ENCODE measurements around the gene TREH. TPM values are rescaled to one million over a fixed set of nuclear protein-coding genes. Genes with fewer than 3 reads are reported as not detected.

Gene TREH
- total RNA-seq, 1 donor = not detected

GRCh38 chr11:118658429-118659313 is 20.8 kb downstream of the TREH start:
- peak; percentile 14 for TF ChIP-seq CTCF (IDR thresholded peaks at IDR 0.05; ENCODE audit: insufficient read depth, low read depth, low read length)
- no peak overlapping the region for H3K4me3 ChIP-seq (ENCODE audit: low read depth, low read length)
- no peak for DNase-seq (ENCODE audit: low read depth)

- no peak overlapping the region for H3K4me3 ChIP-seq (ENCODE audit: low read depth, low read length)
- DNase-seq (ENCODE audit: low read depth) = no peak
- TF ChIP-seq CTCF (IDR thresholded peaks at IDR 0.05; ENCODE audit: insufficient read depth, low read depth, low read length) = no peak
Observed at GRCh38 chr11:118657709-118658428, 21.6 kb downstream of the TREH start.

GRCh38 chr11:118657238-118657637 is 22.2 kb downstream of the TREH start:
- TF ChIP-seq CTCF (IDR thresholded peaks at IDR 0.05; ENCODE audit: insufficient read depth, low read depth, low read length) = no peak
- H3K4me3 ChIP-seq (ENCODE audit: low read depth, low read length) = no peak overlapping the region
- DNase-seq (ENCODE audit: low read depth) = no peak

- DNase-seq (ENCODE audit: low read depth) = no peak
- no peak for TF ChIP-seq CTCF (IDR thresholded peaks at IDR 0.05; ENCODE audit: insufficient read depth, low read depth, low read length)
- H3K4me3 ChIP-seq (ENCODE audit: low read depth, low read length) = no peak overlapping the region
Observed at GRCh38 chr11:118656563-118657165, 22.8 kb downstream of the TREH start.

- H3K4me3 ChIP-seq (ENCODE audit: low read depth, low read length) = no peak overlapping the region
- no peak for TF ChIP-seq CTCF (IDR thresholded peaks at IDR 0.05; ENCODE audit: insufficient read depth, low read depth, low read length)
- DNase-seq (ENCODE audit: low read depth) = no peak
Observed at GRCh38 chr11:118655486-118656190, 23.8 kb downstream of the TREH start.

GRCh38 chr11:118653684-118654390 is 25.6 kb downstream of the TREH start:
- TF ChIP-seq CTCF (IDR thresholded peaks at IDR 0.05; ENCODE audit: insufficient read depth, low read depth, low read length) = no peak
- H3K4me3 ChIP-seq (ENCODE audit: low read depth, low read length) = no peak overlapping the region
- DNase-seq (ENCODE audit: low read depth) = no peak

All from fibroblast of villous mesenchyme (primary cell).